ENCODE results near the gene VAV3.

- TF ChIP-seq, protein P1, sequence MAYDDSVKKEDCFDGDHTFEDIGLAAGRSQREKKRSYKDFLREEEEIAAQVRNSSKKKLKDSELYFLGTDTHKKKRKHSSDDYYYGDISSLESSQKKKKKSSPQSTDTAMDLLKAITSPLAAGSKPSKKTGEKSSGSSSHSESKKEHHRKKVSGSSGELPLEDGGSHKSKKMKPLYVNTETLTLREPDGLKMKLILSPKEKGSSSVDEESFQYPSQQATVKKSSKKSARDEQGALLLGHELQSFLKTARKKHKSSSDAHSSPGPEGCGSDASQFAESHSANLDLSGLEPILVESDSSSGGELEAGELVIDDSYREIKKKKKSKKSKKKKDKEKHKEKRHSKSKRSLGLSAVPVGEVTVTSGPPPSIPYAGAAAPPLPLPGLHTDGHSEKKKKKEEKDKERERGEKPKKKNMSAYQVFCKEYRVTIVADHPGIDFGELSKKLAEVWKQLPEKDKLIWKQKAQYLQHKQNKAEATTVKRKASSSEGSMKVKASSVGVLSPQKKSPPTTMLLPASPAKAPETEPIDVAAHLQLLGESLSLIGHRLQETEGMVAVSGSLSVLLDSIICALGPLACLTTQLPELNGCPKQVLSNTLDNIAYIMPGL (CRISPR knock-in tag; IDR thresholded peaks at IDR 0.05): no peak
- TF ChIP-seq ADNP (tag; IDR thresholded peaks at IDR 0.05): no peak
- TF ChIP-seq, protein P2, sequence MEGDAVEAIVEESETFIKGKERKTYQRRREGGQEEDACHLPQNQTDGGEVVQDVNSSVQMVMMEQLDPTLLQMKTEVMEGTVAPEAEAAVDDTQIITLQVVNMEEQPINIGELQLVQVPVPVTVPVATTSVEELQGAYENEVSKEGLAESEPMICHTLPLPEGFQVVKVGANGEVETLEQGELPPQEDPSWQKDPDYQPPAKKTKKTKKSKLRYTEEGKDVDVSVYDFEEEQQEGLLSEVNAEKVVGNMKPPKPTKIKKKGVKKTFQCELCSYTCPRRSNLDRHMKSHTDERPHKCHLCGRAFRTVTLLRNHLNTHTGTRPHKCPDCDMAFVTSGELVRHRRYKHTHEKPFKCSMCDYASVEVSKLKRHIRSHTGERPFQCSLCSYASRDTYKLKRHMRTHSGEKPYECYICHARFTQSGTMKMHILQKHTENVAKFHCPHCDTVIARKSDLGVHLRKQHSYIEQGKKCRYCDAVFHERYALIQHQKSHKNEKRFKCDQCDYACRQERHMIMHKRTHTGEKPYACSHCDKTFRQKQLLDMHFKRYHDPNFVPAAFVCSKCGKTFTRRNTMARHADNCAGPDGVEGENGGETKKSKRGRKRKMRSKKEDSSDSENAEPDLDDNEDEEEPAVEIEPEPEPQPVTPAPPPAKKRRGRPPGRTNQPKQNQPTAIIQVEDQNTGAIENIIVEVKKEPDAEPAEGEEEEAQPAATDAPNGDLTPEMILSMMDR (IDR thresholded peaks at IDR 0.05 in 2 of 3, conservative IDR thresholded peaks at IDR 0.05 in 1 of 3; ENCODE audit: insufficient read depth in 2 of 3, low read depth in 1 of 3, low read length in 3 of 3): peak; percentile 58 to 84 (median 60); a peak in 5 of 6 replicates
- no peak for TF ChIP-seq HDAC3 (IDR thresholded peaks at IDR 0.05; ENCODE audit: borderline replicate concordance, partially characterized antibody)
- TF ChIP-seq ZNF274 (IDR thresholded peaks at IDR 0.05; ENCODE audit: borderline replicate concordance, low read depth, low read length): no peak
- TF ChIP-seq KAT7 (CRISPR knock-in tag; IDR thresholded peaks at IDR 0.05; ENCODE audit: borderline replicate concordance): no peak
- no peak for TF ChIP-seq SRSF9 (IDR thresholded peaks at IDR 0.05; ENCODE audit: borderline replicate concordance, low read depth, low read length)
- no peak for TF ChIP-seq GATA2 (CRISPR knock-in tag; IDR thresholded peaks at IDR 0.05)
- TF ChIP-seq FOS (IDR thresholded peaks at IDR 0.05; ENCODE audit: extremely low read depth, insufficient read length): no peak
- TF ChIP-seq HIVEP1 (CRISPR knock-in tag; IDR thresholded peaks at IDR 0.05): no peak
- no peak for TF ChIP-seq KDM1A (IDR thresholded peaks at IDR 0.05)
- TF ChIP-seq SMARCC2 (IDR thresholded peaks at IDR 0.05; ENCODE audit: low read depth): no peak
- no peak for TF ChIP-seq NR3C1 (CRISPR knock-in tag; IDR thresholded peaks at IDR 0.05)
- TF ChIP-seq POLR2A (conservative IDR thresholded peaks at IDR 0.05): no peak
These were observed 182.6 kb downstream of the VAV3 start for GRCh38 chr1:107782217-107782845.
